Left hindlimb (tissue), 1 donor: ENCODE measurements around the gene CCL7.
A peak's percentile ranks its signal among the peaks of the same experiment; 100 is the strongest.

Source experiments
- DNase-seq: peaks from one replicate; pipeline ENCODE4 v3.0.0-alpha.2; 2018

CCL7 gene

GRCh38 chr17:34291721-34292348 is 21.8 kb downstream of the CCL7 start:
- no peak for DNase-seq

GRCh38 chr17:34299027-34299426 is 29.0 kb downstream of the CCL7 start:
- no peak for DNase-seq

GRCh38 chr17:34299956-34300577 is 30.0 kb downstream of the CCL7 start:
- DNase-seq = no peak

GRCh38 chr17:34300652-34301370 is 30.8 kb downstream of the CCL7 start:
- DNase-seq = no peak

- no peak for DNase-seq
These were observed 32.0 kb downstream of the CCL7 start for GRCh38 chr17:34301986-34302385.

- no peak for DNase-seq
These were observed 32.6 kb downstream of the CCL7 start for GRCh38 chr17:34302636-34303035.

GRCh38 chr17:34303606-34304005 is 33.6 kb downstream of the CCL7 start:
- DNase-seq = no peak

GRCh38 chr17:34305061-34305460 is 35.0 kb downstream of the CCL7 start:
- DNase-seq = no peak

GRCh38 chr17:34305606-34306005 is 35.6 kb downstream of the CCL7 start:
- no peak for DNase-seq

- DNase-seq = no peak
These were observed 36.4 kb downstream of the CCL7 start for GRCh38 chr17:34306466-34306865.

GRCh38 chr17:34307110-34307509 is 37.1 kb downstream of the CCL7 start:
- no peak for DNase-seq

- DNase-seq = no peak
These were observed 38.4 kb downstream of the CCL7 start for GRCh38 chr17:34308371-34308770.

GRCh38 chr17:34311291-34311690 is 41.3 kb downstream of the CCL7 start:
- DNase-seq = no peak

- no peak for DNase-seq
These were observed 42.1 kb downstream of the CCL7 start for GRCh38 chr17:34312080-34312479.

- no peak for DNase-seq
These were observed 43.1 kb downstream of the CCL7 start for GRCh38 chr17:34313164-34313563.

- DNase-seq = peak; percentile 29
These were observed 44.3 kb downstream of the CCL7 start for GRCh38 chr17:34314279-34314678.

- no peak for DNase-seq
These were observed 48.5 kb downstream of the CCL7 start for GRCh38 chr17:34318474-34318873.

- no peak for DNase-seq
These were observed 49.0 kb downstream of the CCL7 start, which contains the start of gene CCL8 for GRCh38 chr17:34319039-34319483. Gene CCL8, plus strand, starts transcription at chr17:34319435. Its CDS starts 67 bp downstream, at chr17:34319502.
